Measurements from ENCODE around the gene CDYL2. TPM values are rescaled to one million over a fixed set of nuclear protein-coding genes. Genes with fewer than 3 reads are reported as not detected.
"Not testable (repeated sequence)": the region's sequence is repeated elsewhere in the genome, so short reads cannot be mapped to it uniquely, and the experiment has no call there.

Gene CDYL2
- total RNA-seq, 4 donors from 2014 or later: 2.2 to 5.7 (median 3.2) TPM

- H3K9me3 ChIP-seq: peaks cover 0 to 9% (median 0%) of the 10 kb centered on the region in 4 donors
- no peak overlapping the region for H3K27ac ChIP-seq
- TF ChIP-seq POLR2A (IDR thresholded peaks at IDR 0.05) (no peak), EP300 (IDR thresholded peaks at IDR 0.05) (no peak)
- TF ChIP-seq, protein P1, sequence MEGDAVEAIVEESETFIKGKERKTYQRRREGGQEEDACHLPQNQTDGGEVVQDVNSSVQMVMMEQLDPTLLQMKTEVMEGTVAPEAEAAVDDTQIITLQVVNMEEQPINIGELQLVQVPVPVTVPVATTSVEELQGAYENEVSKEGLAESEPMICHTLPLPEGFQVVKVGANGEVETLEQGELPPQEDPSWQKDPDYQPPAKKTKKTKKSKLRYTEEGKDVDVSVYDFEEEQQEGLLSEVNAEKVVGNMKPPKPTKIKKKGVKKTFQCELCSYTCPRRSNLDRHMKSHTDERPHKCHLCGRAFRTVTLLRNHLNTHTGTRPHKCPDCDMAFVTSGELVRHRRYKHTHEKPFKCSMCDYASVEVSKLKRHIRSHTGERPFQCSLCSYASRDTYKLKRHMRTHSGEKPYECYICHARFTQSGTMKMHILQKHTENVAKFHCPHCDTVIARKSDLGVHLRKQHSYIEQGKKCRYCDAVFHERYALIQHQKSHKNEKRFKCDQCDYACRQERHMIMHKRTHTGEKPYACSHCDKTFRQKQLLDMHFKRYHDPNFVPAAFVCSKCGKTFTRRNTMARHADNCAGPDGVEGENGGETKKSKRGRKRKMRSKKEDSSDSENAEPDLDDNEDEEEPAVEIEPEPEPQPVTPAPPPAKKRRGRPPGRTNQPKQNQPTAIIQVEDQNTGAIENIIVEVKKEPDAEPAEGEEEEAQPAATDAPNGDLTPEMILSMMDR (IDR thresholded peaks at IDR 0.05): no peak
- H3K4me1 ChIP-seq: no peaks in the 10 kb centered on the region
- WGBS, 2 donors: 85 to 90% methylated on average over 2 of the region's 2 CpGs
- no peak overlapping the region for H3K4me3 ChIP-seq
- DNase-seq (ENCODE audit: low spot score in 2 of 2): no peak
- H3K36me3 ChIP-seq: no peaks in the 10 kb centered on the region
- H3K27me3 ChIP-seq: no peaks in the 10 kb centered on the region
These were observed 12.4 kb downstream of the CDYL2 start for GRCh38 chr16:80792031-80792430.

DNA sequence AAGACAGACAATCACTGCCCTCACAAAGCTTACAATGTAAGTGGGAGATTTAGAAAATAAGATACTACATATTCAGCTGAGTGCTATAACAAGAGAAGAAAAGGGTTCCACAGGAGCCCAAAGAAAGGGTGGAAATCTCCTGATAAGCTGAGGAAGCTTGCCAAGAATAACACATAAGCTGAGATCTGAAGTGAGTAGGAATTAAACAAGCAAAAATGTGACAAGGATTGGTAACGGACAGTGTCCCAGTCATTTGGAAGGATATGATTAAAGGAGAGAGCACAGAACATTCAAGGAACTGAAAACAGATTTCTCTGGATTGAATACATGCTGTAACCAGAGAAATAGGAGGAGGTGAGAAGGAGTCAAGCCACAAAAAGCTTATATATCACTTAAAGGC, 13.0 kb downstream of the CDYL2 start:
- Histone ChIP-seq H3K4me1 (no peaks in the 10 kb centered on the region), H3K9me3 (peaks cover 0 to 15% (median 2%) of the 10 kb centered on the region in 4 donors), H3K27me3 (no peaks in the 10 kb centered on the region), H3K36me3 (no peaks in the 10 kb centered on the region), H3K27ac (no peak overlapping the region), H3K4me3 (no peak overlapping the region)
- TF ChIP-seq, protein P1 (IDR thresholded peaks at IDR 0.05): no peak
- no peak for DNase-seq (ENCODE audit: low spot score in 2 of 2)
- WGBS, 2 donors: 44 to 56% methylated on average over 1 of the region's 1 CpG

DNA sequence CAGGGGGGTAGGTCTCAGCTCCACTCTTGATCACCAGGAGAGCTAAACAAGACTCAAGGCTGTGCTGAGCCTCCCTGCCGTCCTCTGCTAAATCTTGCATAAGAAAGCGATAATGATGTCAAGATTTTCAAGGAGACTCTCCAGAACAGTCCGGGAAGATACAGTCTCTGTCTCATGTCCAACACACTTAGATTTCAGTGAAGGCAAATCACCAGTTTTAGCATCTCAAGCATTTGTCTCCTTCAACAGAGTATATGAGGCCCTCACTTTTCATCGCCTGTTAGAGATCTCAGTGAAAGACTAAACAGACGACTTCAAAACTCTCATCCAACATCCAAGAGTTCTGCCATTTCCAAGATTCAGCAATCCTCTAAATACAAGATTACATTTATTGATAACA, 13.6 kb downstream of the CDYL2 start:
- Histone ChIP-seq H3K27me3 (no peaks in the 10 kb centered on the region), H3K9me3 (peaks cover 0 to 15% (median 2%) of the 10 kb centered on the region in 4 donors), H3K27ac (no peak overlapping the region), H3K36me3 (no peaks in the 10 kb centered on the region), H3K4me3 (no peak overlapping the region), H3K4me1 (no peaks in the 10 kb centered on the region)
- WGBS, 2 donors: 85 to 92% methylated on average over 5 of the region's 5 CpGs
- TF ChIP-seq EP300 (IDR thresholded peaks at IDR 0.05) (no peak), POLR2A (IDR thresholded peaks at IDR 0.05) (no peak)
- TF ChIP-seq, protein P1 (IDR thresholded peaks at IDR 0.05): no peak
- DNase-seq (ENCODE audit: low spot score in 2 of 2): no peak

DNA sequence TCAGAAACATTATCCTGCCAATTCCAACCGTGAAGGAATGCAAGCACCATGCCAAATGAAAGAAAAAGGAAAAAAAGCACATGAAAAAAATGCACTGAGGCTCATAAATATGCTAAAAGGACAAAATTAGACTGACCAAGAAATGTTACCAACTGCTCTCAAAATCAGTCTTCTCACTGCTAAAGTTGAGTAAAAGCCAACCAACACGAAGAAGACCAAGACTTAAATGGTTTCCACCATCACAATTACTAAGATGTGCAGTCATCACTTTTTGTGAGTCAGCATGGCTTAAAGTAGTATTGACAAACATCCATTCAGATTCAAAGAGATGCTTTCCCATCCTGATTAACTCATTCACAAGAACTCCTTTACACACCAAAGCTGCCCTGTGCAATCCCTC, 16.4 kb downstream of the CDYL2 start:
- Histone ChIP-seq H3K4me1 (no peaks in the 10 kb centered on the region), H3K36me3 (no peaks in the 10 kb centered on the region), H3K27me3 (no peaks in the 10 kb centered on the region), H3K9me3 (peaks cover 0 to 37% (median 5%) of the 10 kb centered on the region in 4 donors), H3K4me3 (no peak overlapping the region), H3K27ac (no peak overlapping the region)
- no peak for TF ChIP-seq POLR2A (IDR thresholded peaks at IDR 0.05)
- no peak for TF ChIP-seq EP300 (IDR thresholded peaks at IDR 0.05)
- TF ChIP-seq, protein P1 (IDR thresholded peaks at IDR 0.05): no peak
- DNase-seq (ENCODE audit: low spot score in 2 of 2): no peak
- WGBS, 2 donors: 19 to 38% methylated on average over 2 of the region's 2 CpGs

- not testable (repeated sequence) for H3K27ac ChIP-seq; H3K4me3 ChIP-seq; H3K4me1 ChIP-seq; DNase-seq (ENCODE audit: low spot score in 2 of 2); H3K27me3 ChIP-seq; H3K36me3 ChIP-seq
- WGBS, 2 donors: 95 to 96% methylated on average over 3 of the region's 3 CpGs
- peaks cover 0 to 41% (median 5%) of the 10 kb centered on the region in 4 donors for H3K9me3 ChIP-seq
These were observed 17.8 kb downstream of the CDYL2 start for GRCh38 chr16:80786561-80786960.

- WGBS, 2 donors: 93 to 95% methylated on average over 3 of the region's 3 CpGs
- Histone ChIP-seq H3K4me3 (no peak overlapping the region), H3K36me3 (no peaks in the 10 kb centered on the region), H3K27me3 (no peaks in the 10 kb centered on the region), H3K9me3 (peaks cover 0 to 49% (median 5%) of the 10 kb centered on the region in 4 donors), H3K4me1 (no peaks in the 10 kb centered on the region), H3K27ac (no peak overlapping the region)
- DNase-seq (ENCODE audit: low spot score in 2 of 2): no peak
- TF ChIP-seq EP300 (IDR thresholded peaks at IDR 0.05) (no peak), POLR2A (IDR thresholded peaks at IDR 0.05) (no peak)
These were observed 19.4 kb downstream of the CDYL2 start for GRCh38 chr16:80784951-80785350.
